ENCODE results near the gene NMNAT2. TPM values are rescaled to one million over a fixed set of nuclear protein-coding genes. Genes with fewer than 3 reads are reported as not detected.

NMNAT2 gene
- total and polyA plus RNA-seq, 2 donors (not counting 3 experiments of a cell fraction or from before 2014, with no cell fraction given): 0.28 to 0.38 TPM

DNA sequence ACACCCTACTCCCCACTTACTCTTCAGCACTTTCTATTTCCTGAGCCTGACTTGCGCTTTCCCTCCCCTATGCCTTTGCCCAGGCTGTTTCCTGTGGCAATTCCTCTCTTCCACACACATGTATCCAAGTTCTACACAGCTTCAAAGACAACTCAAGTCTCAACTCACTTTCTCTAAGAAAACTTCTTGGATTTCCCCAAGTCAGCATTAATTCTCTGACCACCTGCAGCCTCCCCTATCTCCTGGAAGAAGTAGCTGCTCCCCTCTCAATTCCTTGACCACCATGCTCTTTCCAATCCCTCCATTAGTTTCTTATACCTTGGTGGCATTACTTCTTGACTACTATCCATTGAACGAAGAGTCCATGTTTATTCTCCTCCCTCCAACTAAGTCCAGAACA lies 42.8 kb downstream of the NMNAT2 start:
- TF ChIP-seq EZH2 (IDR thresholded peaks at IDR 0.05; ENCODE audit: borderline replicate concordance, low read depth, low read length, severe bottlenecking) (no peak), GATA2 (IDR thresholded peaks at IDR 0.05; ENCODE audit: insufficient read depth, insufficient read length, low read depth, low read length) (no peak), FOS (IDR thresholded peaks at IDR 0.05; ENCODE audit: borderline replicate concordance, insufficient read depth, low read length) (no peak), POLR2A (IDR thresholded peaks at IDR 0.05; ENCODE audit: low read depth, low read length) (no peak), MYC (IDR thresholded peaks at IDR 0.05; ENCODE audit: low read depth, low read length) (no peak), POLR2AphosphoS5 (IDR thresholded peaks at IDR 0.05; ENCODE audit: insufficient read depth, low read depth, low read length) (no peak), JUN (IDR thresholded peaks at IDR 0.05; ENCODE audit: borderline replicate concordance, insufficient read depth, insufficient read length, low read depth) (no peak)
- TF ChIP-seq, protein P1, sequence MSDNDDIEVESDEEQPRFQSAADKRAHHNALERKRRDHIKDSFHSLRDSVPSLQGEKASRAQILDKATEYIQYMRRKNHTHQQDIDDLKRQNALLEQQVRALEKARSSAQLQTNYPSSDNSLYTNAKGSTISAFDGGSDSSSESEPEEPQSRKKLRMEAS (IDR thresholded peaks at IDR 0.05; ENCODE audit: insufficient read depth, insufficient read length): no peak
- TF ChIP-seq, protein P2, sequence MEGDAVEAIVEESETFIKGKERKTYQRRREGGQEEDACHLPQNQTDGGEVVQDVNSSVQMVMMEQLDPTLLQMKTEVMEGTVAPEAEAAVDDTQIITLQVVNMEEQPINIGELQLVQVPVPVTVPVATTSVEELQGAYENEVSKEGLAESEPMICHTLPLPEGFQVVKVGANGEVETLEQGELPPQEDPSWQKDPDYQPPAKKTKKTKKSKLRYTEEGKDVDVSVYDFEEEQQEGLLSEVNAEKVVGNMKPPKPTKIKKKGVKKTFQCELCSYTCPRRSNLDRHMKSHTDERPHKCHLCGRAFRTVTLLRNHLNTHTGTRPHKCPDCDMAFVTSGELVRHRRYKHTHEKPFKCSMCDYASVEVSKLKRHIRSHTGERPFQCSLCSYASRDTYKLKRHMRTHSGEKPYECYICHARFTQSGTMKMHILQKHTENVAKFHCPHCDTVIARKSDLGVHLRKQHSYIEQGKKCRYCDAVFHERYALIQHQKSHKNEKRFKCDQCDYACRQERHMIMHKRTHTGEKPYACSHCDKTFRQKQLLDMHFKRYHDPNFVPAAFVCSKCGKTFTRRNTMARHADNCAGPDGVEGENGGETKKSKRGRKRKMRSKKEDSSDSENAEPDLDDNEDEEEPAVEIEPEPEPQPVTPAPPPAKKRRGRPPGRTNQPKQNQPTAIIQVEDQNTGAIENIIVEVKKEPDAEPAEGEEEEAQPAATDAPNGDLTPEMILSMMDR (IDR thresholded peaks at IDR 0.05; ENCODE audit: extremely low read depth in 1 of 2, insufficient read depth in 1 of 2, low read depth in 1 of 2, low read length in 2 of 2): no peak
- Histone ChIP-seq H3K4me2 (ENCODE audit: insufficient read depth, low read length) (no peak overlapping the region), H3K4me1 (ENCODE audit: control insufficient read depth, extremely low read depth, insufficient read depth, low read length) (no peaks in the 10 kb centered on the region), H3K27ac (ENCODE audit: insufficient read depth, low read depth, low read length) (no peak overlapping the region), H3K27me3 (ENCODE audit: control insufficient read depth in 2 of 2, insufficient read depth in 2 of 2, low read length in 2 of 2) (peaks cover 0 to 9% of the 10 kb centered on the region in 2 experiments), H3K36me3 (ENCODE audit: control insufficient read depth in 2 of 2, extremely low read depth in 1 of 2, insufficient read depth in 2 of 2, low read length in 2 of 2) (no peaks in the 10 kb centered on the region), H2AFZ (ENCODE audit: low read depth, low read length) (no peak overlapping the region), H3K4me3 (replicated peaks in 1 of 3; ENCODE audit: insufficient read depth in 1 of 3, low read depth in 1 of 3, low read length in 3 of 3) (no peak overlapping the region), H4K20me1 (replicated peaks; ENCODE audit: control insufficient read depth, extremely low read depth, insufficient read depth, low read length) (no peaks in the 10 kb centered on the region), H3K79me2 (ENCODE audit: control insufficient read depth, insufficient read depth, low read length) (no peaks in the 10 kb centered on the region), H3K9me1 (replicated peaks; ENCODE audit: control insufficient read depth, extremely low read depth, insufficient read depth, low read length) (no peaks in the 10 kb centered on the region), H3K9me3 (replicated peaks; ENCODE audit: control insufficient read depth, insufficient read depth, low read length) (no peaks in the 10 kb centered on the region), H3K9ac (replicated peaks; ENCODE audit: extremely low read depth, insufficient read depth, low read length) (no peak overlapping the region)
- ChIA-PET CTCF (no interaction called here), POLR2A (no interaction called here)
- dilution Hi-C loops (cut with MboI; ENCODE audit: extremely low pct_ligation_motif_present, low sequenced_read_pairs): no loop called here
- intact Hi-C loops (cut with micrococcal nuclease): loop anchor here (10.0 kb wide), 1 partner anchor 599 kb away; no protein-coding TSS in a partner anchor
- FAIRE-seq: no peak
- BruUV-seq (replicated peaks): no TSS peak
- DNase-seq (ENCODE audit: low read depth, low spot score): no peak
